ENCODE data around the gene TMEM132A. TPM values are rescaled to one million over a fixed set of nuclear protein-coding genes. Genes with fewer than 3 reads are reported as not detected.

Gene TMEM132A
- total RNA-seq, 1 experiment from 2014 or later: 95.5 TPM

DNA sequence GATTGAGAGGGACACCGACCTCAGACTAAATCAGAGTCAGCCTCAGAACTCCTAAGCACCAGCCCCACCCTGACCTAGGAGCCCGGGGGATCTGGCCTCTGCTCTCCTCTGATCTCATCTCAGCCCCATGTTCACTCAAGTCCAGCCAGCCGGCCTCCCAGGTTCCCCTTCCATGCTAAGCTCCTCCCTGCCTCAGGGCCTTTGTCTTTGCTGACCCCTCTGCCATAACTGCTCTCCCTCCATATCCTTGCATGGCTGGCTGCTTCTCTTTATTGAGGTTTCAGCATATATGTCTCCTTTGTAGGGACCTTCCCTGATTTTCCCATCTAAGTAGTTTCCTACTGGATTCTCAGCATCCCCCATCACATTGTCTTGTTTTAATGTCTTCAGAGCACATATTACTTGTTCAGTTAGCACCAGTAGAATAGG is 28.5 kb downstream of the TMEM132A start:
- Mint-ChIP-seq H3K27ac (peak overlapping the region in 1 of 3 experiments; percentile 40; a peak in 1 of 7 replicates), H3K4me3 (peak overlapping the region; percentile 51 to 81; a peak in 1 of 5 replicates), H3K9me3 (no peaks in the 10 kb centered on the region), H3K36me3 (ENCODE audit: insufficient read depth in 1 of 3, low read depth in 3 of 3) (no peaks in the 10 kb centered on the region; a peak in 1 of 7 replicates), H3K4me1 (peaks cover 25 to 29% of the 10 kb centered on the region in 2 experiments), H3K27me3 (ENCODE audit: low read depth) (peaks cover 53% of the 10 kb centered on the region)
- no peak overlapping the region for H3K56ac ChIP-seq (ENCODE audit: insufficient read length, low read depth, low read length)
- no peak overlapping the region for H2BK120ac ChIP-seq (ENCODE audit: low read depth, low read length, poor library complexity, severe bottlenecking)
- H3K9ac ChIP-seq (ENCODE audit: extremely low read depth, insufficient read length, low read length): no peak overlapping the region
- no peaks in the 10 kb centered on the region for H4K20me1 ChIP-seq (ENCODE audit: control insufficient read depth, insufficient read depth, insufficient read length)
- no peak overlapping the region for H3K23ac ChIP-seq (ENCODE audit: insufficient read length, low read depth, low read length)
- no peak overlapping the region for H2BK5ac ChIP-seq (ENCODE audit: insufficient read length, low read length)
- no peak overlapping the region for H3T11ph ChIP-seq (ENCODE audit: low read length)
- H3K23me2 ChIP-seq (ENCODE audit: insufficient read length, low read depth, low read length, poor library complexity, severe bottlenecking): peaks cover 15% of the 10 kb centered on the region
- TF ChIP-seq, protein P1, sequence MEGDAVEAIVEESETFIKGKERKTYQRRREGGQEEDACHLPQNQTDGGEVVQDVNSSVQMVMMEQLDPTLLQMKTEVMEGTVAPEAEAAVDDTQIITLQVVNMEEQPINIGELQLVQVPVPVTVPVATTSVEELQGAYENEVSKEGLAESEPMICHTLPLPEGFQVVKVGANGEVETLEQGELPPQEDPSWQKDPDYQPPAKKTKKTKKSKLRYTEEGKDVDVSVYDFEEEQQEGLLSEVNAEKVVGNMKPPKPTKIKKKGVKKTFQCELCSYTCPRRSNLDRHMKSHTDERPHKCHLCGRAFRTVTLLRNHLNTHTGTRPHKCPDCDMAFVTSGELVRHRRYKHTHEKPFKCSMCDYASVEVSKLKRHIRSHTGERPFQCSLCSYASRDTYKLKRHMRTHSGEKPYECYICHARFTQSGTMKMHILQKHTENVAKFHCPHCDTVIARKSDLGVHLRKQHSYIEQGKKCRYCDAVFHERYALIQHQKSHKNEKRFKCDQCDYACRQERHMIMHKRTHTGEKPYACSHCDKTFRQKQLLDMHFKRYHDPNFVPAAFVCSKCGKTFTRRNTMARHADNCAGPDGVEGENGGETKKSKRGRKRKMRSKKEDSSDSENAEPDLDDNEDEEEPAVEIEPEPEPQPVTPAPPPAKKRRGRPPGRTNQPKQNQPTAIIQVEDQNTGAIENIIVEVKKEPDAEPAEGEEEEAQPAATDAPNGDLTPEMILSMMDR (conservative IDR thresholded peaks at IDR 0.05): no peak
- H2AFZ ChIP-seq (ENCODE audit: low read length): no peak overlapping the region
- no peak overlapping the region for H4K91ac ChIP-seq (ENCODE audit: insufficient read length, low read depth, low read length)
- H4K8ac ChIP-seq (replicated peaks; ENCODE audit: insufficient read length, low read depth, low read length): no peak overlapping the region
- no peak overlapping the region for H3K18ac ChIP-seq (ENCODE audit: insufficient read length, low read depth, low read length)
- no peak overlapping the region for H3K4ac ChIP-seq (ENCODE audit: low read depth, low read length)
- no peaks in the 10 kb centered on the region for H3K9me3 ChIP-seq (ENCODE audit: control insufficient read depth, low read depth, low read length)
- no peak overlapping the region for H4K5ac ChIP-seq (ENCODE audit: insufficient read length, low read depth, low read length)
- no peak overlapping the region for H3K27ac ChIP-seq (ENCODE audit: insufficient read length, low read depth, low read length)
- no peaks in the 10 kb centered on the region; the same call in 1 of the 2 replicates for H3K27me3 ChIP-seq (ENCODE audit: insufficient read depth, low read length)
- no peak overlapping the region for H2AK5ac ChIP-seq (ENCODE audit: insufficient read length, low read length)
- H3K14ac ChIP-seq (ENCODE audit: insufficient read depth, low read length): no peak overlapping the region; the same call in 1 of the 2 replicates
- no peak overlapping the region for H2BK12ac ChIP-seq (ENCODE audit: insufficient read length, low read depth, low read length)
- no peaks in the 10 kb centered on the region for H3K4me1 ChIP-seq (ENCODE audit: insufficient read depth, low read length)
- H3K79me1 ChIP-seq (ENCODE audit: insufficient read depth, low read depth, low read length, poor library complexity, severe bottlenecking): no peaks in the 10 kb centered on the region
- no peak overlapping the region for H2BK20ac ChIP-seq (ENCODE audit: low read depth, low read length, poor library complexity, severe bottlenecking)
- DNase-seq: no peak
- peak overlapping the region; percentile 61 for H3K4me2 ChIP-seq (ENCODE audit: insufficient read depth, insufficient read length, low read length)
- H3K79me2 ChIP-seq (ENCODE audit: insufficient read depth, low read length): no peaks in the 10 kb centered on the region
- no CpG with 5 or more reads among the region's 3 CpGs for WGBS (ENCODE audit: extremely low coverage, insufficient read length, low lambda C conversion rate)
- H2BK15ac ChIP-seq (ENCODE audit: low read depth, low read length): no peak overlapping the region
